Fibroblast of skin of right biceps (primary cell): ENCODE data around the gene RPS6KA2.
A peak's percentile ranks its signal among the peaks of the same experiment; 100 is the strongest.

ENCODE experiments used
- DNase-seq: peaks from one replicate; pipeline ENCODE4 v3.0.0-alpha.2; 2013

RPS6KA2 gene

DNA sequence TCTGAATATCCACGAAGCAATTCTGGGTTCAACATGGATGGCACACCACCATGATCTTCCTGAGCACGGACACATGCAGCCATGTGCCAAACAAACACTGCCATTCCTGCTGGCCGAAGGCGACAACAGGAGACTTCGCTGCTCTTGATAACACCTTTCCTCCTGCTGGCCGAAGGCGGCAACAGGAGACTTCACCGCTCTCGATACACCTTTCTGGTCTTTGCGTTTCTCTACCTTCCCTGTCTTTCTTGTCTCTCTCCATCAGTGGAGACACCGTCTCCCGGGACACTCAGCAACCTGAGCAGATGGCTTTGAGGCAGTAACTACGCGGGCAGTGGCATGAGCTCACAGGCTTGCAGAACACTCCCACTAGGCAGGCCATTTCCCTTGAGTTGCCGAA is 189.4 kb downstream of the RPS6KA2 start:
- no peak for DNase-seq

DNA sequence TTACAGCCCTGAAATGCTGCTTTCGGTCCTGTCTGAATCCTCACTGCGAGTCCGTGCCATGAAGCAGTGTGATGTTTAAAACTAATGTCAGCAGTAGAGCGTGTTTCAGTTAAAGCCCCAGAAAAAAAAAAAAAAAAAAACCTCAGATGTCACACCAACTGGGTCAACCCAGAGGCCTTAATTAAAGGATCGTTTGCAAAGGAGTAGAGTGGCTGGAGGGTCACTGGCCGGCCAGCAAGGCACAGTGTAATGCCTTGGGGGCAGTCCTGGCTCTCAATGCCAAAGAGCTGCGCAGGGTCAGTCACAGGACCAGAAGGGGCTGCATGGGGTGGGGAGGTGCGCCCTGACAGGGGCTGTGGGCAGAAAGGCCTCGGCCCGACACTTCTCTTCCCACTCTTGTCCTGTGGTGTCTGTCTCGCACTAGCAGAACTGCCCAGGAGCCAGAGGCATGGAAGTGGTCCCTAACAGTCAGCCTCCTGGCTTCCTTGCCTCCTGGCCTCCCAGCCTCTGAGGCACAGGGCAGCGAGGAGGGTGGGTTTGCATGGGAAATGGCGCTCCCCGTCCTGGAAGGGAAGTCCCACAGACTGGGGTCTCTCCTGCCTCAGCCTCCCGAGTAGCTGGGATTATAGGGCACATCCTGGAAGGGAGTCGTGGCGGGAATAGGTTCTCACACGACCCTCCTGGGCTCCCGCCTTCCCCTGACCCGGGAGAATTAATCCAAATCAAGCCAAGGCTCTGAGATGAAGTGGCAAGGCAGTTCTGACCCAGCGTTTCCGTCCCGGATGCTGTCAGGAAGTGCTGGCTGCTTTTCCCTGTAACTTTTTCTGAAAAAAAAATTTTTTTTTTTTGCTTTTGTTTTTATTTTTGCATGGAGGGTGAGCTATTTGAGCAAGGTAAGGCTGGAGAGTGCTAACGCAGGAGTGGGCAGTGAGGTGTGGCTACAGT is 190.6 kb downstream of the RPS6KA2 start:
- DNase-seq, result no peak

DNA sequence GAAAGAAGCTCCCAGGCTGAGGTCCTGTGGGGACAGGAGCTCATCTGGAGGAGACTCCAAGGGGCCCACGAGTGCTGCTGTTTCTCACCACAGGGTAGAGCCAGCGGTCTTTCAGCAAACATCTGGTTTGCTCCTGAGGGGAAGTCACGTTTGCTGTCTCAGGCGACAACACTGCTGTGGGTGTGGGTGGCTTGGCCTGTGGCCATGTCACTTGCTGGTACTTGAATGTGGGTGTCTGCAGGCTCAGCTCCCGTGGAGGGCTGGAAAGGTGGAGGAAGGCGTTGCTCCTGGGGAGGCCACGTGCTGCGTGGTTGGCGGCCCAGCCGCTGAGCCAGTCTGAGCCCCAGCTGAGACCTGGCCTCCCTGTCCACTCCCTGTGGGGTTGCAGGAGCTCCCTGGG is 191.5 kb downstream of the RPS6KA2 start:
- no peak for DNase-seq

DNA sequence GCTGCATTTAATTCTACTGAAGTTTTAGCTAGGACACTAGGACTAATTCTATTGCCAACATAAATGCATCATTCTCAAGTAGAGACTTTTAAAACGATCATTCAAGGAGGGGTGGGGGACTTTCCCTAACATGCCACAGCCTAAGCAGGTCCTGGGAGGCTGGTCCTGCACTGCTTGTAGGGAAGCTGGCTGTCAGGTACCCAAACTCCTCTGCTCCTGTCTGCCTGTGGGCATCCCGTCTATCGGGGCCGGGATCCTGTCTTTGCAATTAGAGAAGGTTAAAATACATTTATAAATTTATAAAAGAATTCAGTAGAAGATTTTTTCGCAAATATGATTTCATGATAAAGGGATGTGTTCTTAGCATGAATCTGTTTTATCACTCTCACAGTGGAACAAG is 192.7 kb downstream of the RPS6KA2 start:
- DNase-seq, result no peak

DNA sequence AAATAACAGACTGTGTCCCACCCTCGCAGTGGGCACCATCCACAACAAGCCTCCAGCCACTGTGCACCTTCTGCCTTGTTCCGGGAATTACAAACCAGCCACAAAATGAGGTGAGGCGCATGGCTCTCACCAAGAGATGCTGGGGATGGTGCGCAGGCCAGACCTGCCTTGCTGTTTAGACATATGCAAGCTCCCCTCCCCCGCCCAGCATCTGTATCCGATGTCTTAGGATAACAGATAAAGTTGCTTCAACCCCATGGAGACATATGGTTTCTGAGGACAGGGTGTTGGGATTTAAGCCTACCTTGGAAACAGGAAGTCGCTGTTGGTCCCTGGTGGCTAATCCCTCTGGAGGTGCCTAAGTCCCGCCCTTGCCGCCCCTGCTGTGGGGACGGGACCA is 194.0 kb downstream of the RPS6KA2 start:
- DNase-seq, result no peak

DNA sequence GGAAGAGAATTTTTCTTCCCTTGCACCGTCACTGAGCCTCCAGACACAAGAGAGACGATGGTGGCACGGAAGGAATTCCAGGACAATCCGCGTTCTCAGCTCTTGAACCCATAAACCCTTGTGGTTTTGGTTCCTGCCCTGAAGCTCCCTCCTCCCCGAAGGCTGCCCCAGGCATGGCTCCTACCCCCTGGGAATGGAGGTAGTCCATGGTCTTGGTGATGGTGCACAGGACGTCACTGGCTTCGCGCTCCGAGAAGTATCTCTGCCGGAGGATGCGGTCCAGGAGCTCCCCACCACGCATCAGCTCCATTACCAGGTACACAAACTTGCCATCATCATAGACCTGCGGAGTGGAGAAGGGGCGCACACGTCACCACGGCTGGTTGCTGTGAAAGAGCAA is 196.8 kb downstream of the RPS6KA2 start:
- DNase-seq, result no peak

DNA sequence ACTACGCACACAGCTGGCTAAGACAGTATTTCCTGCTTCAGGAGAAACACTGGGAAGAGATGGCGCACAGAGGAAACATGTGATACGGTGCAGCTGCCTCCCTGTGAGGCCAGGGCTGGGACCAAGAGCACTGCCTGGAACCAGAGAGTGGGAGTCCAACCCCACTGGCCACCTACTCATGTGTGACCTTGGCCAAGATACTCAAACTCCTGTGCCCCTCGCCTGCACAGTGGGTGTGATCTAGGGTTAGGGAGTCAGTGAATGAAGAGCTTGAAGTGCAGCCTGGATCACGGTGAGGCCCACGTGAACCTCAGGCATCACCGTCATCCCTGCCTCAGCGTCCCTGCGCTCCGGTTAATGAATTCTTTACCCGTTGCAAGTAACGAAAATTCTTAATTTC is 202.6 kb downstream of the RPS6KA2 start:
- no peak for DNase-seq

DNA sequence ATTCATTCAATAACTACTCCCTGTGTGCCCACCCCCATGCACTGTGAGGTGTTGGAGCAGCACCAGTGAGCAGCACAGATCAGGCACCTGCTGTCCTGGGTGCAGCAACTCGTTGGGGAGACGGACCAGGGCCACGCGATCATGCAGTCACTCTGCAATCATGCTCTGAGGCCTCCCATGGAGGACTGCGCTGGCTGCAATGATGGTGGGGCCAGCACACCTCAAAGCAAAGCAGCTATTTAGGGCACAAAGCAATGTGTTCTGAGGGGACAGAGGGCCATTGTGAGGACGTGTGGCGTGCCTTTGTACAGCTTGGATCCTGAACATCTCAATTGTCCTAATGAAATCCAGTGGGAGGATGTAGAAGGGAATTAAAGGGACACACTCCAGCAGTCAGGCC is 203.3 kb downstream of the RPS6KA2 start:
- DNase-seq, result no peak

DNA sequence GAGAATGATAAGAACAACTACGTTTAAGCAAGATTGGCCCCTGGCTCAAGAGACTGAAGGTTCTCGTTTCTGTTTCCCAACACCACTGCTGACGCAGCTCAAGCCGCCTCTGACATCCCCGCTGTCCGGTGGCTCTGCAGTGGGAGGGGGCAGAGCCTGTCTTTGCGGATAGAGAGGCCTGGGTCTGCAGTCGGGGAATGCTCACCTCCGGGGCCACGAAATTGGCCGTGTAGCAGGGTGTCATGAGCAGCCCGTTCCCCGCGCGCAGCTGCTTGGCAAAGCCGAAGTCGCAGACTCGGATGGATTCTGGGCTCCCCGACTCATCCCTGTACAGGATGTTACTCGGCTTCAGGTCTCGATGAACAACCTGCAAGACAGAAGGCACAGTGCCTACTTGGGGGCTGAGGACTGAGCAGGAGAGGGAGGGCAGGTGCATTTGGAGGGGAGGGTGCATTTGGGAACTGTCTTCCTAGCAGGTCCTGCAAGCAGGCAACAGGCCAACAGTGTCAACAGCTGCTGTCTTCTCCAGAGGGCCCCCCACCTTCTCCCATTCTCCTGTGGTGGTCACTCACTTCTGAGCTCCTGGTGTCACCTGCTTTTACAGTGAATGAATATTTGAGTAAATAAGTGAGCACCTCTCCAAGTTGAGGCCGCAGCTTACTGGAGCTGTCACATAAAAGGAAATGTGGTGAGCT is 203.9 kb downstream of the RPS6KA2 start:
- no peak for DNase-seq

DNA sequence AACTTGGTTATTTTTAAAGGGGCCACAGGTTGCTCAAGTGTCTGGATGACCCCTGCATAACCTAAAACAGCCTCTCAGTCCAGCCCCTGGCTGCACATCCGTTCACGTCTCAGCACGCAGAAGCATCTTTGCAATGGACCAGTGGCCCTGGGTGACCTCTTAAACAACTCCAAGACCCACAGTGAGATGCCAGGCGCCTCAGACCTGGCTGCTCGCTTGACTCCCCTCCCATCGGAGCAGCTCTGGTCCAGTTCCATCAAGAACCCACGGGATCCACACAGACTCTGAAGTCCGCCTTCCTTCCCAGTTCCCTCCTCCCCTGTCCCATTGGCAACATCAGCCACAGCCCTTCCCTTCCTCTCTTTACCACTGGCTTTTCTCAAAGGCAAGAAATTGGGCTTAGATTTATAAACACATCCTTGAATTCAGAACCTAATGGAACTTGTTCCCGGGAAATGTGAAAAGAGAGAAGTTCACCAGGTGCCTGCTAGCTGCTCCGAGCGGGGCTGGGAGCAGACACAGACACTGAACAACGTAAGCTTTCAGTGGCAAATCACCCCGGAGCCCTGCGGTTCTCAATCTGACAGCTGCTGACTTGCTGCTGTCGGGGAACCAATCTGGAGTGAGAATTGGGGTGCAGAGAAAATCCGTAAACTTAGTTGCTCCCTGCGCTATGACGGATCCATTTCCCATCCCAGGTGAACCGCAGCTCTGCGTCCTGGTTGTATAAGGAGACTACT is 204.7 kb downstream of the RPS6KA2 start:
- DNase-seq, result no peak

DNA sequence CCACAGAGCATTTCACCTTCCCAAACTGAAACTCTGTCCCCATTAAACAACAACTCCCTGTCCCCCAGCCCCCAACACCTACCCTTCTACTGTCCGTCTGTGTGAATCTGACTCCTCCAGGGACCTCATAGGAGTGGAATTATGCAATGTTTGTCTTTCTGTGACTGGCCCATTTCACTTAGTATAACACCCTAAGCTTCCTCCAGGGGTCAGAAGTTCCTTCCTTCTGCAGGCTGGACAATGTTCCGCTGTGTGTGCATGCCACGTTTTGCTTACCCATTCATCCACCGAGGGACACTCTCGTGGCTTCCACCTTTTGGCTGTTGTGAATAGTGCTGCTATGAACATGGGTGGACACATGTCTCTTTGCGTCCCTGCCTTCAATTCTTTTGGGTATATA is 206.7 kb downstream of the RPS6KA2 start:
- peak; percentile 6 for DNase-seq

DNA sequence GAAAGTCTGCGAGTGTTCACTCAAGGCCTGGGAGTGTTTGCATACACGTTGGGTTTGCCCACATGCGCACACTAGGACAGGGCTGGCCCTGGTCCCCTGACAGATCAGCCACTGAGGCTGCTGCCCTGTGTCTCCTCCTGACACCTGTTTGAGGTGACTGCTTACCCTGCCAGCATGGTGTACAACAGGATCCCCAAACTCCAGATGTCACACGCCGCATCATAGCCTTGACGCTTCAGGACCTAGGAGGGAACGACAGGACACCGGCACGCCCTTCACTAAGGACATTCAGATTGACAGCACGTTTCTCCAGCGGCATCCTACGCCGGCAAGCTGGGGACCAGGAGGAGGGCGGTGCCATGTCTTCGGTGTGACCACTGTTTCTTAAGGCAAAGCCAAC is 207.3 kb downstream of the RPS6KA2 start:
- DNase-seq, result no peak

DNA sequence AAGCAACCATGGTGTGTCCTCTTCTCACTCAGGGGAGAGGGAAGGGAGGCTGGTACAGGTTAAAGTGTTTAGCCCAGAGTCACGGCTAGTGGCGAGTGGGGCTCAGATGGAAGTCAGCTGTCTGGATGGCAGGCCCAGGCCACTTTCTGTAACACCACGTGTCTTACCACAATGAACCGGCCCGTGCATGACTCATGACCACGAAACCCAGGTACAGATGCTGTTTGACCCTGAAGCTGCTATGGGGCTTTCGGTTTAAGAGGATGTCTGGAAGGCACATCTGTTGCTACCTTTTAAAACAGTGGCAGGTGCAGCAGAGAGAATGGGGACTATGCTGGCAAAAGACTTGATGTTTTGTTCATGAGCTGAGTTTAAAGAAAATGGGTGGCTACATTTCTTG is 207.8 kb downstream of the RPS6KA2 start:
- peak; percentile 16 for DNase-seq

DNA sequence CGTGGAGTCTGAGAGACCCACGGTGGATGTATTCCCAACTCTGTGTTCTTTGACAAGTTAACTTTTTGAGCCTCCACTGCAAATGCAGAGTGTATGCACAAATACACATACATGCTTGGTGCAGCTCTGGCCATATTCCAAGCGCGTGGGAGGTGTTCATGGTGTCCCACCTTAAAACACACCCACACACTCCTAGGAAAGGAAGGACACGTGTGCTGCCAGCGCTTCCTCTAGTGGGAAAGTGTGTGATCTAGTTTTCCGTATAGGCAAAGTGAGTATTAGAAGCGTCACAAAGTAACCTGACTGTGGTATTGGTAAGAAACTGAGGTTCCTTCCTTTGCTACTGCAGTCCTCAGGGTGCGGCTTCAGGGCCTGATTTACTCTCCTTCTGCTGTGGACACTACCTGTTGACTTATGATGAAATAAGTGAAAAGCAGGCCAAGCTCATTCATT is 208.3 kb downstream of the RPS6KA2 start:
- DNase-seq, result no peak

DNA sequence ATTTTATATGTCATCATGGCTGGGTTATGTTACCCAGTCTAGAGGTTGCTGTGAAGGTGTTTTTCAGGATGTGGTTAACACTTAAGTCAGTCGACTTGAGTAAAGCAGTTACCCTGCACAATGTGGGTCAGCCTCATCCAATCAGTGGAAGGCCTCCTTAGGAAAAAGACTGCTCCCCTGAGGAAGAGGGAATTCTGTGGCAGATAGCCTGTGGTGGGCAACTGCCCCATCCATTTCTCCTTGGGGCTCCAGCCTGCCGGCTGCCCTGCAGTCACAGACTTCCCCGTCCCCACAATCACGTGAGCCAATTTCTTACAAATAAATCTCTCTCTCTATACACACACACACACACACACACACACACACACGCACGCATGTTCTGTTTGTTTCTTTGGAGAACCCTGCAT is 209.8 kb downstream of the RPS6KA2 start:
- no peak for DNase-seq

DNA sequence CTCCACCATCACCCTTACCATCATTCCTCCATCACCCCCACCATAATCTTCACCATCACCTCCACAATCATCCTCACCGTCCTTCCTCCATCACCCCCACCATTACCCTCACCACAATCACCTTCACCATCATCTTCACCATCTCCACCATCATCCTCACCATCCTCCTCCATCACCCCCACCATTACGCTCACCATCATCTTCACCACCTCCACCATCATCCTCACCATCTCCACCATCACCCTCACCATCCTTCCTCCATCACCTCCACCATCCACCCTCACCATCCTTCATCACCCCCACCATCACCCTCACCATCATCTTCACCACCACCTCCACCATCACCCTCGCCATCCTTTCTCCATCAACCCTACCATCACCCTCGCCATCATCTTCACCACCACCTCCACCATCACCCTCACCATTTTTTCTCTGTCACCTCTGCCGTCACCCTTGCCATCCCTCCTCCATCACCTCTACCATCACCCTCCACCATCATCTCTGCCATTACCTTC is 211.2 kb downstream of the RPS6KA2 start:
- DNase-seq, result no peak

DNA sequence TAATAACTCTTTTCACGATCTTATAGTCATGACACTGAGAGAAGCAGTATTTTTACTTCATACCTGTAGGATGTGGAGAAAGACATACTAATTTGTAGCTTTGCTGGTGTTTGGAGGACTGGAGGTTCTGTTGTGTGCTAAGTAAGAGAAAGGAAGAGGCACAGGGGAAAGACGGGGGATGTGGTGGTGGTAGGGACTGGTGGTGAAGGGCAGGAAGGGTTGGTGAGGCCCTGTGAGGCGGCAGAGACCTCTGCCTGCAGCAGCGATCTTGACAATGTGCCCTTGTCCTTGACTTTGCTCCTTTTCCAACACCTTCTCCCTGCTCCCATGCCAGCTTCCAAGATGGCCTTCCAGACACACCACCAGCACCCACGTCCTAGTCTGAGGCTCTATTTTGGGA is 211.7 kb downstream of the RPS6KA2 start:
- no peak for DNase-seq

DNA sequence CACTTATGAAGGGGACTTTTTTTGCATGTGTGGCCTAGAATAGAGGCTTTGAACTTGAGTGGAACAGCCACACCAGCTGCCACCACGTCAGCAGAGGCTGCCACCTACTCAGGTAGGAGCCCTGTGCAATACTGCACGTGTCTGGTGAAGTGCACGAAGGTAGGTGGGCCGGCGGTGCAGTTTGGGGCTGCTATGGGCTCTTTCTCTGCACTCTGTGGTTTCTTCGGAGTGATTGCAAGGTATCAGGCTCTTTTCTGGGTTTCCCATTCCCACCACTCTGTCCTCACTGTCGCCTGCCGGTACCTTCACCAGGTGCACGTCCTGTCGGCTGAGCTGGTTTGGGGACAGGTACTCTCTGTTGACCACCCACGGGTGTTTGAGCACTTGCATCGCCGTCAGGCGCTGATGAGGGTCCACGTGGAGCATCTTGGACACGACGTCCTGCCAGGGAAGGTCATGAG is 213.5 kb downstream of the RPS6KA2 start:
- DNase-seq, result no peak

DNA sequence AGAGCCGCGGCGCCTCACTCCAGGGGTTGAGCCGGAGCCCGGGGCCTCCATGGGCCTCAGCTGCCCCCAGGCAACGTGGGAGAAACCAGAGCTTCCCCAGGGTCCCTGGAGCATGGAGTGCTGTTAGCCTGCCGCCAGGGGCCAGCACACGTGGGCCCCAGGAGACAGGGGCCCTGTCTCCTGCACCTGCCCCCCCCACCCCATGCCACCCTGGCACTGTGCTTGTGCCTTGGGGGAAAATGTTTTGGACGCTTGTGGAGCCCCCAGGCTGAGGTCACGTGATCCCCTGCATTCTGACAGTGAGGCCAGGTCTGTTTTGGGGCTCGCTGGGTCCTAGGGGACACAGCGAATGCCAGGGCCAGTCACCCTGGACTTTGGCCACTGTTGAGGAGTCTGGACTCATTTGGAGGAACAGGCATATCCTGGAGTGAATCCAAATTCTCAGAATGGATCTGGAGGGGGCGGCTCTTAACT is 214.1 kb downstream of the RPS6KA2 start:
- DNase-seq, result no peak

DNA sequence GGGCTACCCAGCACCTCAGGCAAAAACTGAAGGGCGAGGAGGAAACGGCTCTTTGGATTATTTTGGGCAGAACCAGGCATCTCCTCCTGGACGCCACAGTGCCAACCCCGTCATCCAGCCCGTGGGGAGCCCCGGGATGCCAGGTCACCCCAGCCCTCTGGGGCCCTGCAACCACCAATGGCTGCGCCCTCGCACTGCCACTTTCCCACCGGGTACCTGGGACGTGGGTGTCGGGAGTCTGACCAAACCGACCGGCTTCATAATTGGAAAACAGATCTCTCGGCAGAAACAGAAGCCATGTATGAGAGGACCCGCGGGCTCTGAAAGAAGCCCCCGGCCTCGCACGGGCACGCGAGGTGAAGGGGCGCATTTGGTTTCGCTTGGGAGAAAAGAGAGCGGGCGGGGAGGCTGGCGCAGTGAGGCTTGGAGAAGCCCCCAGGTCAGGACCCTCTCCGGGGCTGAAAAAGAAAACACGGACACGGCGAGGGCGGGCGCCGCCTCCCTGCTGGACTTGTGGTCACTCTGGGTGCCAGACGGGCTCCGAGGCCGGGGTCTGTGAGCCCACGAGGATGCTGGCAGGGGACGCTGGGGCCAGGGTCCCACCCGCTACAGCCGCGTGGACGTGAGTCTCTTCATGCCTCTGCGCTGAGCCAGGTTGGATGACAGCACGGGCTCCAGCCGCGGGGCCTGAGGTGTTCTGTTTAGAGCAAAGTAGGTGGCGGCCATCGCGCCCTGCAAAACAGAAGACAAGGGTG is 214.7 kb downstream of the RPS6KA2 start:
- DNase-seq, result no peak

DNA sequence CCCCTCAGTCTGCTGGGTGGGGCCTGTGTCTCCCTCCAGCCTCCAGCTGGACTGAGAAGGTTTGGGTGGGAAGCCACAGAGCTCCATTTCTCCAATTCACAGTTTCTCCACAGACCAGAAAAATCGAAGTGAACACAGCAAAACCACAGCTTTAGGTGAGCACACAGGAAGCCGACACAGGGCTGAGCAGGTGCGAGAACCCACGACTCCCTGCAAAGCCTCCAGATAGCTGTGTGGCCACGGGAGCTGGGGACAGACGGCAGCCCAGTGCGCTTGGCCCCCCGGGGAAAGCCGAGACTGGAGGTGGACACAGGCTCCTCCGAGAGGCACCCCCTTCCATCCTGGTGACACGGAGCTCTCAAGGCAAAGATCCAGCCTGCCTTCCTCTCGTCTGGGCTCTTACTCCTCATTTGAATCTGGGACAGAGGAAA is 215.3 kb downstream of the RPS6KA2 start:
- no peak for DNase-seq

DNA sequence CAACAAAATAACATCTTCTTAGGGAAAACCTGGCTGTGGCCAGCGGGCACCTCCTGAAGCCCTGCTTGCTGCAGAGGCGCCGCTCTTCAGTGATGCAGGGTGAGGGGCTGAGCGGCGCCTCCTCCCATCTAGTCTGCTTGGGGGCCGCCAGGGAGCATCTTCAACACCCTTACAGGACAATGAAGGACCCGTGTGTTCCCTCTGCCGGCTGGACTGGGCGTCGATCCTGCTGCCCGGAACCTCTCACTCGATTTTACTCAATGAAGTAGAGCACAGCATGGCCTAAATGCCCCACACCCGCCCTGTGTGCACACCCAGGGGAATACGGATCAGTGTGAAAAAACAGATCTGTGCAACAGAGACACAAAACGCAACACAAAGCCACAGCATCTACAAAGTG is 215.8 kb downstream of the RPS6KA2 start:
- DNase-seq, result no peak
